ENCODE measurements around the gene FOXK1.

Gene FOXK1

DNA sequence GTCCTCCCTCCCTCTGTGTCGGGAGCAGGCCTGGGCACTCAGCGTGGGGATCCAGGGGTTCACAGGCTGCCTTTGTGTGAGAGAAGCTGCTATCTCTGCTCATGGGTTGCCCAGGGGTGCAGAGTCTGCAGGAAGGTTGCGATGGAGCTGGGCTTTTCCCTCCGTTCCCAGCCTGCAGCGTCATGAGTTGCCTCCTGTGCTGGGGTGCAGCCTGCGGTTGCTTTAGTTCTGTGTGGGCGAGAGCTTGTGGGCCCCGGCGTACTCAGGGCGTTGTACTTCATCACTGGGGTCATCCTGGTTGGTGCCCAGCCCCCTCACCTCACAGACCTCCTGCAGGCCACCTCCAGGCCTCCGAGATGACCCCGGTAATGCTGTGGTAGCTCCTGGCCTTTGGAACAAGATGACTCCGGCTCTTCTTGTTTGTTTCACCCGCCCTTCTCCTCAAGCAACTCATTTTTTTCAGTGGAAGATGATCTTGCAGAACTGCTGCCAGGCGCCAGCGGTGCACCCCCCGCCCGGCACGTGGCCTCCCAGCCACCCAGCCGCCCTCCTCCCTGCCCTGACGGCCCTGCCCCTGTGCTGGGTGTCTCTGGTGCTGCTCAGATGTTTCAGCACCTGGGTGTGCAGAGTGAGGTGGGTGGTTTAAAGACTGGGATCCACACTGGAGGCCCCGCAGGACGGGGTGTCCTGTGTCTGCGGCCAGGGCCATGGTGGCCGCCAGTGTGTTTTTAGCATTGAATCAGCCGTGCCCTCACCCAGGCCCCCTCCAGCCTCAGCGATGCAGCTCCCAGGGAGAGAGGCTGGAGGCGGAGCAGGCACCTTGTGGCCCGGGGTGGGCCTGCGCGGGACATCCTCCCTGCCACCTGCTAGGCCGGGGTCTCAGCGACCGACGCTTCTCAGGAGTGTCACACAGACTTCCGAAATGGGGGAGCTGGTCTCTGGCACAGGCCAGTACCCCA, 100.5 kb downstream of the FOXK1 start (continued):
- TF ChIP-seq, protein P1, sequence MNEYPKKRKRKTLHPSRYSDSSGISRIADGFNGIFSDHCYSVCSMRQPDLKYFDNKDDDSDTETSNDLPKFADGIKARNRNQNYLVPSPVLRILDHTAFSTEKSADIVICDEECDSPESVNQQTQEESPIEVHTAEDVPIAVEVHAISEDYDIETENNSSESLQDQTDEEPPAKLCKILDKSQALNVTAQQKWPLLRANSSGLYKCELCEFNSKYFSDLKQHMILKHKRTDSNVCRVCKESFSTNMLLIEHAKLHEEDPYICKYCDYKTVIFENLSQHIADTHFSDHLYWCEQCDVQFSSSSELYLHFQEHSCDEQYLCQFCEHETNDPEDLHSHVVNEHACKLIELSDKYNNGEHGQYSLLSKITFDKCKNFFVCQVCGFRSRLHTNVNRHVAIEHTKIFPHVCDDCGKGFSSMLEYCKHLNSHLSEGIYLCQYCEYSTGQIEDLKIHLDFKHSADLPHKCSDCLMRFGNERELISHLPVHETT (tag by site-specific recombination; IDR thresholded peaks at IDR 0.05) = no peak
- TF ChIP-seq REPIN1 (tag by site-specific recombination; IDR thresholded peaks at IDR 0.05; ENCODE audit: low read depth) (no peak), ZNF121 (tag by site-specific recombination; IDR thresholded peaks at IDR 0.05) (no peak; the same call in none of the 2 replicates), ZNF24 (tag by site-specific recombination; IDR thresholded peaks at IDR 0.05) (no peak), GFI1B (tag by site-specific recombination; IDR thresholded peaks at IDR 0.05) (no peak)

DNA sequence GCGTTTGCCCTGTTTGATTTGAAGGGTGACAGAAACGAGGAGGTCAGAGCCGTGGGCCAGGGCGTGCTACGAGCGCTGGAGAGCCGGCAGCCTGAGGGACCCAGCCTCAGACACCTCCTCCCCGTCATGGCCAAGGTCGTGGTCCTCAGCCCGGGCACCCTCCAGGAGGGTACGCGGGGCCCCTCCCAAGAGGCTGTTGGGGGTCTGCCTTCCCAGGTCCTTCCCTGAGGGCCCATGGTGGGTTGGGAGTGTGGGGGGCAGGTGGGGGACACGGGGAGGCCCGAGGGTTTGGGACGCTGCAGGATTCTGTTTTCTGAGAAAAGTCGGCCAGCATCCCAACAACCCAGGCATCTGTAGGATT, 101.2 kb downstream of the FOXK1 start:
- no peak overlapping the region for H3K4me3 ChIP-seq (ENCODE audit: low read depth, low read length)
- POLR2A ChIA-PET = interaction anchor here (1.0 kb wide), 1 partner anchor 8 kb away, joined by 4 read pairs; the partner anchor contains the start of gene AP5Z1
- TF ChIP-seq BCL11A (tag by site-specific recombination; IDR thresholded peaks at IDR 0.05; ENCODE audit: low read depth) (no peak), ZNF121 (tag by site-specific recombination; IDR thresholded peaks at IDR 0.05) (no peak), GFI1B (tag by site-specific recombination; IDR thresholded peaks at IDR 0.05) (no peak), ZNF2 (tag by site-specific recombination; IDR thresholded peaks at IDR 0.05) (no peak), ZNF175 (tag by site-specific recombination; IDR thresholded peaks at IDR 0.05) (no peak), ZNF585B (tag by site-specific recombination; IDR thresholded peaks at IDR 0.05) (no peak), ZNF549 (tag by site-specific recombination; IDR thresholded peaks at IDR 0.05) (no peak), ZNF785 (tag by site-specific recombination; IDR thresholded peaks at IDR 0.05) (no peak), ZBTB17 (tag by site-specific recombination; IDR thresholded peaks at IDR 0.05) (no peak), ZFP3 (tag by site-specific recombination; IDR thresholded peaks at IDR 0.05; ENCODE audit: low read depth) (no peak), ZFHX2 (tag by site-specific recombination; conservative IDR thresholded peaks at IDR 0.05) (no peak), ZBTB7A (tag by site-specific recombination; IDR thresholded peaks at IDR 0.05; ENCODE audit: low read depth) (no peak)
- TF ChIP-seq, protein P2, sequence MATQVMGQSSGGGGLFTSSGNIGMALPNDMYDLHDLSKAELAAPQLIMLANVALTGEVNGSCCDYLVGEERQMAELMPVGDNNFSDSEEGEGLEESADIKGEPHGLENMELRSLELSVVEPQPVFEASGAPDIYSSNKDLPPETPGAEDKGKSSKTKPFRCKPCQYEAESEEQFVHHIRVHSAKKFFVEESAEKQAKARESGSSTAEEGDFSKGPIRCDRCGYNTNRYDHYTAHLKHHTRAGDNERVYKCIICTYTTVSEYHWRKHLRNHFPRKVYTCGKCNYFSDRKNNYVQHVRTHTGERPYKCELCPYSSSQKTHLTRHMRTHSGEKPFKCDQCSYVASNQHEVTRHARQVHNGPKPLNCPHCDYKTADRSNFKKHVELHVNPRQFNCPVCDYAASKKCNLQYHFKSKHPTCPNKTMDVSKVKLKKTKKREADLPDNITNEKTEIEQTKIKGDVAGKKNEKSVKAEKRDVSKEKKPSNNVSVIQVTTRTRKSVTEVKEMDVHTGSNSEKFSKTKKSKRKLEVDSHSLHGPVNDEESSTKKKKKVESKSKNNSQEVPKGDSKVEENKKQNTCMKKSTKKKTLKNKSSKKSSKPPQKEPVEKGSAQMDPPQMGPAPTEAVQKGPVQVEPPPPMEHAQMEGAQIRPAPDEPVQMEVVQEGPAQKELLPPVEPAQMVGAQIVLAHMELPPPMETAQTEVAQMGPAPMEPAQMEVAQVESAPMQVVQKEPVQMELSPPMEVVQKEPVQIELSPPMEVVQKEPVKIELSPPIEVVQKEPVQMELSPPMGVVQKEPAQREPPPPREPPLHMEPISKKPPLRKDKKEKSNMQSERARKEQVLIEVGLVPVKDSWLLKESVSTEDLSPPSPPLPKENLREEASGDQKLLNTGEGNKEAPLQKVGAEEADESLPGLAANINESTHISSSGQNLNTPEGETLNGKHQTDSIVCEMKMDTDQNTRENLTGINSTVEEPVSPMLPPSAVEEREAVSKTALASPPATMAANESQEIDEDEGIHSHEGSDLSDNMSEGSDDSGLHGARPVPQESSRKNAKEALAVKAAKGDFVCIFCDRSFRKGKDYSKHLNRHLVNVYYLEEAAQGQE (tag by site-specific recombination; IDR thresholded peaks at IDR 0.05) = no peak
- H3K27ac ChIP-seq (ENCODE audit: extremely low read depth, low read depth, low read length) = no peak overlapping the region
- CTCF ChIA-PET = no interaction called here
- H3K36me3 ChIP-seq (ENCODE audit: control insufficient read depth in 2 of 2, insufficient read depth in 1 of 2, low read length in 2 of 2) = peaks cover 0 to 47% of the 10 kb centered on the region in 2 experiments; a peak in 2 of 3 replicates
- no peaks in the 10 kb centered on the region for H3K9me3 ChIP-seq (ENCODE audit: control insufficient read depth, insufficient read depth, low read depth, low read length)
- no peaks in the 10 kb centered on the region for H3K4me1 ChIP-seq (ENCODE audit: control insufficient read depth, insufficient read depth, low read length)

DNA sequence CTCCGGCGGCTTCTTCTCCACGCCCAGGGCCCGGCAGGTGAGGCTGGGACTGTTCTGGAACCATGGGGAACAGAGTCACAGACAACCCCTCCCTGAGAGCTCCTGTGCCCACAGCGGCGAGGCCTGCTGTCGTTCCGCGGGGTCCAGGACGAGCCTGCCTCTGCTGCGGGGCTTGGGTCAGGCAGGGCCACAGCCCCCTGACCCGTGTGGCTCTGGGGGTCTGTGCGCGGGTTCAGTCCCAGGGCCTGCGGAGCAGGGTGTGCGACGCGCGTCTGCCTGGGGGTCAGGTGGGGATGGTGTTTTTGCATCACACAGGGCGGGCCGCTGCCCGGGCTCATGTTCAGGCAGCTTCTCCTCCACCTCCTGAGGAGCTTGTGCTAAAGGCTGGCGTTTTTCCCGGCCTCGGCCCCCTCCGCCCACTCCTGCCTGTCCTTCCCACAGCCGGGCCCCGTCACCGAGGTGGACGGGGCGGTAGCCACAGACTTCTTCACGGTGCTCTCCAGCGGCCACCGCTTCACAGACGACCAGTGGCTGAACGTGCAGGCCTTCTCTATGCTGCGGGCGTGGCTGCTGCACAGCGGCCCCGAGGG, 101.8 kb downstream of the FOXK1 start:
- no peaks in the 10 kb centered on the region for H3K9me3 ChIP-seq (ENCODE audit: control insufficient read depth, insufficient read depth, low read depth, low read length)
- H3K36me3 ChIP-seq (ENCODE audit: control insufficient read depth in 2 of 2, insufficient read depth in 1 of 2, low read length in 2 of 2) = peaks cover 0 to 52% of the 10 kb centered on the region in 2 experiments; a peak in 2 of 3 replicates
- CTCF ChIA-PET = interaction anchor here (0.6 kb wide), 1 partner anchor 1913 kb away, joined by 3 read pairs; no protein-coding TSS in a partner anchor
- POLR2A ChIA-PET = interaction anchor here (1.0 kb wide), 1 partner anchor 9 kb away, joined by 4 read pairs; the partner anchor contains the start of gene AP5Z1
- H3K4me1 ChIP-seq (ENCODE audit: control insufficient read depth, insufficient read depth, low read length) = no peaks in the 10 kb centered on the region
- no peak overlapping the region for H3K4me3 ChIP-seq (ENCODE audit: low read depth, low read length)
- no peak overlapping the region for H3K27ac ChIP-seq (ENCODE audit: extremely low read depth, low read depth, low read length)
- TF ChIP-seq, protein P3, sequence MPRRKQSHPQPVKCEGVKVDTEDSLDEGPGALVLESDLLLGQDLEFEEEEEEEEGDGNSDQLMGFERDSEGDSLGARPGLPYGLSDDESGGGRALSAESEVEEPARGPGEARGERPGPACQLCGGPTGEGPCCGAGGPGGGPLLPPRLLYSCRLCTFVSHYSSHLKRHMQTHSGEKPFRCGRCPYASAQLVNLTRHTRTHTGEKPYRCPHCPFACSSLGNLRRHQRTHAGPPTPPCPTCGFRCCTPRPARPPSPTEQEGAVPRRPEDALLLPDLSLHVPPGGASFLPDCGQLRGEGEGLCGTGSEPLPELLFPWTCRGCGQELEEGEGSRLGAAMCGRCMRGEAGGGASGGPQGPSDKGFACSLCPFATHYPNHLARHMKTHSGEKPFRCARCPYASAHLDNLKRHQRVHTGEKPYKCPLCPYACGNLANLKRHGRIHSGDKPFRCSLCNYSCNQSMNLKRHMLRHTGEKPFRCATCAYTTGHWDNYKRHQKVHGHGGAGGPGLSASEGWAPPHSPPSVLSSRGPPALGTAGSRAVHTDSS (tag by site-specific recombination; IDR thresholded peaks at IDR 0.05) = no peak
- TF ChIP-seq, protein P4, sequence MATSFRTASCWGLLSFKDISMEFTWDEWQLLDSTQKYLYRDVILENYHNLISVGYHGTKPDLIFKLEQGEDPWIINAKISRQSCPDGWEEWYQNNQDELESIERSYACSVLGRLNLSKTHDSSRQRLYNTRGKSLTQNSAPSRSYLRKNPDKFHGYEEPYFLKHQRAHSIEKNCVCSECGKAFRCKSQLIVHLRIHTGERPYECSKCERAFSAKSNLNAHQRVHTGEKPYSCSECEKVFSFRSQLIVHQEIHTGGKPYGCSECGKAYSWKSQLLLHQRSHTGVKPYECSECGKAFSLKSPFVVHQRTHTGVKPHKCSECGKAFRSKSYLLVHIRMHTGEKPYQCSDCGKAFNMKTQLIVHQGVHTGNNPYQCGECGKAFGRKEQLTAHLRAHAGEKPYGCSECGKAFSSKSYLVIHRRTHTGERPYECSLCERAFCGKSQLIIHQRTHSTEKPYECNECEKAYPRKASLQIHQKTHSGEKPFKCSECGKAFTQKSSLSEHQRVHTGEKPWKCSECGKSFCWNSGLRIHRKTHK (tag by site-specific recombination; IDR thresholded peaks at IDR 0.05) = no peak
- no peak for TF ChIP-seq ZNF529 (tag by site-specific recombination; IDR thresholded peaks at IDR 0.05; ENCODE audit: insufficient replicate concordance)
- no peak for TF ChIP-seq TRIM28 (IDR thresholded peaks at IDR 0.05; ENCODE audit: borderline replicate concordance, low read length)
- no peak for TF ChIP-seq GLIS1 (tag by site-specific recombination; IDR thresholded peaks at IDR 0.05)
- no peak for TF ChIP-seq ZNF354C (tag by site-specific recombination; IDR thresholded peaks at IDR 0.05; ENCODE audit: borderline replicate concordance, low read depth)
- no peak for TF ChIP-seq ZNF626 (tag by site-specific recombination; IDR thresholded peaks at IDR 0.05)
